Measurements from ENCODE around the gene IL36RN. TPM values are rescaled to one million over a fixed set of nuclear protein-coding genes. Genes with fewer than 3 reads are reported as not detected.
A peak's percentile ranks its signal among the peaks of the same experiment; 100 is the strongest.
"Not testable (repeated sequence)": the region's sequence is repeated elsewhere in the genome, so short reads cannot be mapped to it uniquely, and the experiment has no call there.

IL36RN gene
- total and polyA plus RNA-seq, 3 experiments from 2014 or later, result not detected

GRCh38 chr2:113089916-113090315, 30.9 kb downstream of the IL36RN start:
- H3K36me3 ChIP-seq (ENCODE audit: insufficient read depth, low read length), result no peaks in the 10 kb centered on the region
- H3K27ac ChIP-seq (ENCODE audit: low read depth, low read length), result no peak overlapping the region
- ChIA-PET POLR2A (no interaction called here), CTCF (interaction anchor here (1.1 kb wide), 1 partner anchor 48 kb away, joined by 3 read pairs; no protein-coding TSS in a partner anchor)
- no peaks in the 10 kb centered on the region for H3K9me3 ChIP-seq (ENCODE audit: low read length)
- DNase-seq, result no peak
- Mint-ChIP-seq H3K4me3 (no peak overlapping the region), H3K9me3 (peaks cover 0 to 4% (median 0%) of the 10 kb centered on the region in 5 donors), H3K36me3 (peaks cover 0 to 3% (median 0%) of the 10 kb centered on the region in 3 donors), H3K27me3 (peaks cover 3 to 18% of the 10 kb centered on the region in 2 donors), H3K4me1 (no peaks in the 10 kb centered on the region), H3K27ac (no peak overlapping the region)
- H3K4me1 ChIP-seq (ENCODE audit: insufficient read depth, low read length), result no peaks in the 10 kb centered on the region
- H3K27me3 ChIP-seq (ENCODE audit: insufficient read depth, low read length, poor library complexity, severe bottlenecking), result no peaks in the 10 kb centered on the region
- no peak overlapping the region for H3K4me3 ChIP-seq (ENCODE audit: low read length)

- no peak overlapping the region for H3K27ac ChIP-seq (ENCODE audit: low read depth, low read length)
- H3K36me3 ChIP-seq (ENCODE audit: insufficient read depth, low read length), result no peaks in the 10 kb centered on the region
- H3K9me3 Mint-ChIP-seq, result peaks cover 0 to 6% (median 2%) of the 10 kb centered on the region in 5 donors
- H3K9me3 ChIP-seq (ENCODE audit: low read length), result no peaks in the 10 kb centered on the region
- CTCF ChIA-PET, result no interaction called here
- POLR2A ChIA-PET, result no interaction called here
- no peaks in the 10 kb centered on the region for H3K4me1 Mint-ChIP-seq
- DNase-seq, result no peak
- H3K4me3 ChIP-seq (ENCODE audit: low read length), result no peak overlapping the region
- H3K36me3 Mint-ChIP-seq, result no peaks in the 10 kb centered on the region
- no peak overlapping the region for H3K4me3 Mint-ChIP-seq
- H3K27me3 ChIP-seq (ENCODE audit: insufficient read depth, low read length, poor library complexity, severe bottlenecking), result no peaks in the 10 kb centered on the region
- no peaks in the 10 kb centered on the region for H3K4me1 ChIP-seq (ENCODE audit: insufficient read depth, low read length)
- no peak overlapping the region for H3K27ac Mint-ChIP-seq
- H3K27me3 Mint-ChIP-seq, result peaks cover 5 to 17% of the 10 kb centered on the region in 2 donors
These were observed 32.4 kb downstream of the IL36RN start for GRCh38 chr2:113091231-113091896.

GRCh38 chr2:113092864-113093612, 34.0 kb downstream of the IL36RN start:
- POLR2A ChIA-PET, result no interaction called here
- H3K4me1 Mint-ChIP-seq, result peaks cover 6 to 7% (median 6%) of the 10 kb centered on the region in 3 donors
- H3K9me3 Mint-ChIP-seq, result peaks cover 0 to 16% (median 4%) of the 10 kb centered on the region in 5 donors
- H3K36me3 ChIP-seq (ENCODE audit: insufficient read depth, low read length), result no peaks in the 10 kb centered on the region
- CTCF ChIA-PET, result interaction anchor here (1.0 kb wide), 1 partner anchor 45 kb away, joined by 3 read pairs; no protein-coding TSS in a partner anchor
- no peak overlapping the region for H3K4me3 Mint-ChIP-seq
- H3K4me1 ChIP-seq (ENCODE audit: insufficient read depth, low read length), result peaks cover under 1% of the 10 kb centered on the region
- H3K27ac Mint-ChIP-seq, result peak overlapping the region in 1 of 8 donors; percentile 7
- no peak for DNase-seq
- H3K27me3 Mint-ChIP-seq, result peaks cover 7 to 14% of the 10 kb centered on the region in 2 donors
- H3K27ac ChIP-seq (ENCODE audit: low read depth, low read length), result no peak overlapping the region
- H3K9me3 ChIP-seq (ENCODE audit: low read length), result no peaks in the 10 kb centered on the region
- no peaks in the 10 kb centered on the region for H3K36me3 Mint-ChIP-seq
- H3K4me3 ChIP-seq (ENCODE audit: low read length), result no peak overlapping the region
- no peaks in the 10 kb centered on the region for H3K27me3 ChIP-seq (ENCODE audit: insufficient read depth, low read length, poor library complexity, severe bottlenecking)

- H3K36me3 ChIP-seq (ENCODE audit: insufficient read depth, low read length), result no peaks in the 10 kb centered on the region
- no peak overlapping the region for H3K4me3 ChIP-seq (ENCODE audit: low read length)
- Mint-ChIP-seq H3K4me3 (no peak overlapping the region), H3K36me3 (no peaks in the 10 kb centered on the region), H3K4me1 (peaks cover 11 to 12% (median 12%) of the 10 kb centered on the region in 3 donors), H3K27ac (no peak overlapping the region), H3K9me3 (peaks cover 0 to 16% (median 4%) of the 10 kb centered on the region in 5 donors), H3K27me3 (peaks cover 7 to 14% of the 10 kb centered on the region in 2 donors)
- ChIA-PET CTCF (interaction anchor here (1.0 kb wide), 1 partner anchor 45 kb away, joined by 3 read pairs; no protein-coding TSS in a partner anchor), POLR2A (no interaction called here)
- no peak overlapping the region for H3K27ac ChIP-seq (ENCODE audit: low read depth, low read length)
- H3K27me3 ChIP-seq (ENCODE audit: insufficient read depth, low read length, poor library complexity, severe bottlenecking), result no peaks in the 10 kb centered on the region
- H3K4me1 ChIP-seq (ENCODE audit: insufficient read depth, low read length), result peaks cover 5% of the 10 kb centered on the region
- H3K9me3 ChIP-seq (ENCODE audit: low read length), result no peaks in the 10 kb centered on the region
- DNase-seq, result no peak
These were observed 34.6 kb downstream of the IL36RN start for GRCh38 chr2:113093613-113093977.

GRCh38 chr2:113096306-113096705, 37.3 kb downstream of the IL36RN start:
- H3K27ac Mint-ChIP-seq; H3K36me3 Mint-ChIP-seq; CTCF ChIA-PET; H3K4me3 ChIP-seq (ENCODE audit: low read length); H3K4me3 Mint-ChIP-seq; H3K27ac ChIP-seq (ENCODE audit: low read depth, low read length); POLR2A ChIA-PET; DNase-seq; H3K9me3 ChIP-seq (ENCODE audit: low read length); H3K36me3 ChIP-seq (ENCODE audit: insufficient read depth, low read length); H3K4me1 ChIP-seq (ENCODE audit: insufficient read depth, low read length); H3K27me3 ChIP-seq (ENCODE audit: insufficient read depth, low read length, poor library complexity, severe bottlenecking): not testable (repeated sequence)
- H3K27me3 Mint-ChIP-seq, result peaks cover 7 to 14% of the 10 kb centered on the region in 2 donors
- peaks cover 11 to 12% (median 12%) of the 10 kb centered on the region in 3 donors for H3K4me1 Mint-ChIP-seq
- peaks cover 0 to 16% (median 4%) of the 10 kb centered on the region in 5 donors for H3K9me3 Mint-ChIP-seq

GRCh38 chr2:113096842-113097618, 38.0 kb downstream of the IL36RN start:
- peaks cover 11 to 12% (median 12%) of the 10 kb centered on the region in 3 donors for H3K4me1 Mint-ChIP-seq
- CTCF ChIA-PET; DNase-seq; H3K36me3 ChIP-seq (ENCODE audit: insufficient read depth, low read length); H3K4me3 ChIP-seq (ENCODE audit: low read length); H3K9me3 ChIP-seq (ENCODE audit: low read length); H3K36me3 Mint-ChIP-seq; H3K4me3 Mint-ChIP-seq; H3K27me3 ChIP-seq (ENCODE audit: insufficient read depth, low read length, poor library complexity, severe bottlenecking); H3K4me1 ChIP-seq (ENCODE audit: insufficient read depth, low read length); POLR2A ChIA-PET; H3K27ac ChIP-seq (ENCODE audit: low read depth, low read length): not testable (repeated sequence)
- H3K27ac Mint-ChIP-seq, result peak overlapping the region in 1 of 8 donors; percentile 35
- H3K27me3 Mint-ChIP-seq, result peaks cover 7 to 14% of the 10 kb centered on the region in 2 donors
- peaks cover 0 to 17% (median 4%) of the 10 kb centered on the region in 5 donors for H3K9me3 Mint-ChIP-seq

GRCh38 chr2:113098041-113098440, 39.0 kb downstream of the IL36RN start:
- Histone ChIP-seq H3K4me3 (ENCODE audit: low read length) (peak overlapping the region; percentile 32), H3K27ac (ENCODE audit: low read depth, low read length) (no peak overlapping the region), H3K36me3 (ENCODE audit: insufficient read depth, low read length) (no peaks in the 10 kb centered on the region), H3K27me3 (ENCODE audit: insufficient read depth, low read length, poor library complexity, severe bottlenecking) (no peaks in the 10 kb centered on the region), H3K4me1 (ENCODE audit: insufficient read depth, low read length) (peaks cover 5% of the 10 kb centered on the region), H3K9me3 (ENCODE audit: low read length) (no peaks in the 10 kb centered on the region)
- Mint-ChIP-seq H3K36me3 (peaks cover 0 to 9% (median 0%) of the 10 kb centered on the region in 3 donors), H3K27me3 (peaks cover 7 to 14% of the 10 kb centered on the region in 2 donors), H3K4me3 (peak overlapping the region; percentile 6 to 70 (median 66)), H3K27ac (peak overlapping the region in 7 of 8 donors; percentile 8 to 65 (median 23)), H3K4me1 (peaks cover 11 to 12% (median 12%) of the 10 kb centered on the region in 3 donors), H3K9me3 (peaks cover 0 to 17% (median 4%) of the 10 kb centered on the region in 5 donors)
- POLR2A ChIA-PET, result no interaction called here
- CTCF ChIA-PET, result no interaction called here
- peak in 1 of 5 donors; percentile 28 for DNase-seq

All from CD8-positive, alpha-beta memory T cell (primary cell).